ENCODE measurements around the gene TENT4A.

TENT4A gene

DNA sequence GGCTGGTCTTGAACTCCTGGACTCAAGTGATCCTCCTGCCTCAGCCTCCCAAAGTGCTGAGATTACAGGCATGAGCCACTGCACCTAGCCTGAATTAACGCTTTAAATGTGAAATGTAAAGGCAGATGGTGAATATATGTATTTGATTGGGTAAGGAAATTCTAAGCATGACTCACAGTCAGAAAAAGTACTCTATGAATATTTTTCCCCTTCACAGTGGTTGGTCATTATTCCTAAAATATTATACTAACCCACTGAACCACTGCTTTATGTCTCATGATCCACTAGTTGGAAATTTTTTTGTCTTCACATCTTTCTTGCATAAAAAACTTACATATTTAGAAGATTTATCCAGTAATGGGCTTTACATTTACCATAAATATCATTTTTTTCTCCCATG, 14.5 kb upstream of the TENT4A start:
- FAIRE-seq = no peak
- TF ChIP-seq POLR2AphosphoS5 (IDR thresholded peaks at IDR 0.05; ENCODE audit: low read depth, low read length) (no peak), POU2F2 (IDR thresholded peaks at IDR 0.05; ENCODE audit: low read depth, low read length) (no peak), POLR2A (IDR thresholded peaks at IDR 0.05; ENCODE audit: low read depth, low read length) (no peak), TAF1 (IDR thresholded peaks at IDR 0.05; ENCODE audit: low read depth, low read length) (no peak), SPI1 (IDR thresholded peaks at IDR 0.05; ENCODE audit: low read depth, low read length) (no peak), PAX5 (IDR thresholded peaks at IDR 0.05; ENCODE audit: insufficient read depth, low read length, severe bottlenecking) (no peak)
- no peak for DNase-seq (ENCODE audit: insufficient read length, low spot score)

- no peak for FAIRE-seq
- no peak for DNase-seq (ENCODE audit: insufficient read length, low spot score)
- TF ChIP-seq POLR2A (IDR thresholded peaks at IDR 0.05; ENCODE audit: low read depth, low read length) (no peak), PAX5 (IDR thresholded peaks at IDR 0.05; ENCODE audit: insufficient read depth, low read length, severe bottlenecking) (no peak)
Observed at GRCh38 chr5:6699357-6699756, 13.9 kb upstream of the TENT4A start.

DNA sequence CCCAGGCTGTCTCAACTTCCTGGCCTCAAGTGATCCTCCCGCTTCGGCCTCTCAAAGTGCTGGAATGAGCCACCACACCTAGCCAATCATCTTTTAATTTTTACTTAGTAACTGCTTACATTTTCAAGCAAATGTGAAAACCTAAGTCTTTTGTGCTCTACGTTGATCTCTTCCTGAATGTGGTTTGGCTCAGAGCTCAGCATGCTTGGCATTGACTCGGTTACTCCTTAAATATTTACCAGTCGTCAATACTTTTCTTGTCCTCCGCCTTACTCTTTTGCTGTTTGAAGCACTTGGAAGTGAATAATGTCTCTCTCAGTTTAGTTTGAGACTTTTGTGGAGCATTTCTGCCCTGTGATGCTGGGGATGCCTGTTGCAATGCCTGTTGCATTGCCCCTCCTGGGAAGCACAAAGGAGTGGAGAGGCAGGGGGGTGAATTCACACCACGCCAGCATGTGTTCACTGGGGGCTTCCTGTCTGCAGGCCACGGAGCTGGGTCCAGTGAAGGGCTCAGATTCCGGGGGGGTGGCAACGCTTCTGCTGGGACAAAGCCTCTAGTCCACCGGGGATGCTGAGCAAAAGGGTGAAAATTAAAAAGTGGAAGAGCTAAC, 13.1 kb upstream of the TENT4A start:
- FAIRE-seq = no peak
- TF ChIP-seq POLR2A (IDR thresholded peaks at IDR 0.05; ENCODE audit: low read depth, low read length) (no peak), SPI1 (IDR thresholded peaks at IDR 0.05; ENCODE audit: low read depth, low read length) (no peak), POU2F2 (IDR thresholded peaks at IDR 0.05; ENCODE audit: low read depth, low read length) (no peak), PAX5 (IDR thresholded peaks at IDR 0.05; ENCODE audit: insufficient read depth, low read length, severe bottlenecking) (no peak), TAF1 (IDR thresholded peaks at IDR 0.05; ENCODE audit: low read depth, low read length) (no peak), POLR2AphosphoS5 (IDR thresholded peaks at IDR 0.05; ENCODE audit: low read depth, low read length) (no peak)
- no peak for DNase-seq (ENCODE audit: insufficient read length, low spot score)

GRCh38 chr5:6700685-6701355, 12.4 kb upstream of the TENT4A start:
- TF ChIP-seq POLR2A (IDR thresholded peaks at IDR 0.05; ENCODE audit: low read depth, low read length) = no peak
- no peak for TF ChIP-seq TAF1 (IDR thresholded peaks at IDR 0.05; ENCODE audit: low read depth, low read length)
- no peak for TF ChIP-seq POLR2AphosphoS5 (IDR thresholded peaks at IDR 0.05; ENCODE audit: low read depth, low read length)
- TF ChIP-seq SPI1 (IDR thresholded peaks at IDR 0.05; ENCODE audit: low read depth, low read length) = no peak
- TF ChIP-seq PAX5 (IDR thresholded peaks at IDR 0.05; ENCODE audit: insufficient read depth, low read length, severe bottlenecking) = no peak
- TF ChIP-seq POU2F2 (IDR thresholded peaks at IDR 0.05; ENCODE audit: low read depth, low read length) = no peak
- DNase-seq (ENCODE audit: insufficient read length, low spot score) (no peak), FAIRE-seq (no peak)

GRCh38 chr5:6701491-6701890, 11.7 kb upstream of the TENT4A start:
- FAIRE-seq (no peak), DNase-seq (ENCODE audit: insufficient read length, low spot score) (no peak)
- TF ChIP-seq SPI1 (IDR thresholded peaks at IDR 0.05; ENCODE audit: low read depth, low read length) = no peak
- no peak for TF ChIP-seq TAF1 (IDR thresholded peaks at IDR 0.05; ENCODE audit: low read depth, low read length)
- no peak for TF ChIP-seq POLR2AphosphoS5 (IDR thresholded peaks at IDR 0.05; ENCODE audit: low read depth, low read length)
- TF ChIP-seq POLR2A (IDR thresholded peaks at IDR 0.05; ENCODE audit: low read depth, low read length) = no peak
- TF ChIP-seq PAX5 (IDR thresholded peaks at IDR 0.05; ENCODE audit: insufficient read depth, low read length, severe bottlenecking) = no peak
- no peak for TF ChIP-seq POU2F2 (IDR thresholded peaks at IDR 0.05; ENCODE audit: low read depth, low read length)

DNA sequence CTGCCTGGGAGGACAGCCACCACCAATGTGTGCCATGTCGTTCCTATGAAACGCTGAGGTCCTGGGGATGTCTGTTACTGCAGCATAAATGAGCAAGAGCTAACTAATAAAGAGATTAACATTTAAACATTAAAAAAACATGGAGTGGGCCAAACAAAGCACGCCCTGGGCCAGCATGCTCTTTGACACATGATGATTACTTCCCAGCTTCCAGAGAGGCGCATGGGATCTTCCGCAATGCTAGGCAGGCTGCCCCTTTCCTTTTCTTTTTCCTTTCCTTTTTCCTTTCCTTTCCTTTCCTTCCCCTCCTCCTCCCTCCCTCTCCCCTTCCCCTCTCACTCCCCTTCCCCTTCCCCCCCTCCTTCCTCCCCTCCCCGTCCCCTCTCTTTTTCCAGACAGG, 10.6 kb upstream of the TENT4A start:
- FAIRE-seq = no peak
- TF ChIP-seq POLR2AphosphoS5 (IDR thresholded peaks at IDR 0.05; ENCODE audit: low read depth, low read length) = no peak
- no peak for TF ChIP-seq SPI1 (IDR thresholded peaks at IDR 0.05; ENCODE audit: low read depth, low read length)
- no peak for TF ChIP-seq POLR2A (IDR thresholded peaks at IDR 0.05; ENCODE audit: low read depth, low read length)
- no peak for TF ChIP-seq POU2F2 (IDR thresholded peaks at IDR 0.05; ENCODE audit: low read depth, low read length)
- TF ChIP-seq TAF1 (IDR thresholded peaks at IDR 0.05; ENCODE audit: low read depth, low read length) = no peak
- no peak for TF ChIP-seq PAX5 (IDR thresholded peaks at IDR 0.05; ENCODE audit: insufficient read depth, low read length, severe bottlenecking)

DNA sequence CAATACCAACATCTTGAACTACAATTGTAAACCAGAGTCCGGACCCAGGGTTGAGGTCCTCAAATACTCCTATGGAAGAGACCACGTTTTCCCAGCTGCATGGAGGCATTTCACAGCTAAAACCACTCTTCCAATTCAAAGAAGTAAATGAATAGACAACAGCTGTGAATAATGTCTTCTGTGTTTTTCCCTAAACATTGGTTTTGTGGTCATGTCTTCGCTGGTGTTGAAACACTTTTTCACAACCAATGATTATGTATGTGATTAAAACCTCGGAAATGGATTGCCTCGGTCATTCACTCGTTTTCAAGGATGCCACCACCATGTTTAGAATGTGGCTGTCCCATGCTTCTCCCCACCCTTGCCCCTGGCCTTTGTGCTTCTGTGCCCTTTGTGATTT, 9.4 kb upstream of the TENT4A start:
- DNase-seq (ENCODE audit: insufficient read length, low spot score) (no peak), FAIRE-seq (no peak)
- TF ChIP-seq TAF1 (IDR thresholded peaks at IDR 0.05; ENCODE audit: low read depth, low read length) (no peak), POLR2A (IDR thresholded peaks at IDR 0.05; ENCODE audit: low read depth, low read length) (no peak), PAX5 (IDR thresholded peaks at IDR 0.05; ENCODE audit: insufficient read depth, low read length, severe bottlenecking) (no peak), POU2F2 (IDR thresholded peaks at IDR 0.05; ENCODE audit: low read depth, low read length) (no peak), POLR2AphosphoS5 (IDR thresholded peaks at IDR 0.05; ENCODE audit: low read depth, low read length) (no peak), SPI1 (IDR thresholded peaks at IDR 0.05; ENCODE audit: low read depth, low read length) (no peak)

More for the DNA sequence above, 10.6 kb upstream of the TENT4A start:
- DNase-seq (ENCODE audit: insufficient read length, low spot score) = no peak

DNA sequence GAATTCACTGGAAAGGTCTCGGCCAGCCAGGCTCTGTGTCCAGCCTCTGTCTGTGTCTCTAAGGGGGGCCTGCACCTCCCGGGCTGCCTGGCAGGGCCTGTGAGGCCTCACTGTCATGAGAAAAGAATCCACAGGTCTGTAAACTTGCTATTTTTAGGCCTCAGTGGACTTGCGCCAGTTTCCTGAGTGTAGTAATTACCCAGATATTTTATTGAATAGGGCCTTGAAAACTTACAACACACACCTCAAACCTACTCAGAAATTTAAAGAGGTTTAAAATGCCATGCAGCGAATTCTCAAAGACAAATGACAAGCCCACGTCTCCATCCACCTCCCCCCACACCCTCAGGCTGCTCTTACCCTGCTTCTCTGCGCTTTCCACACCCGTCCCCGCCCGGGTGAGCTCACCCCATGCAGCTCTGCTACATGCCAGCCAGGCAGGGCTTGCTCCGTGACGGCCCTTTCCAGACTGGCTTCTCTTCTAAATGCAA, 8.8 kb upstream of the TENT4A start:
- FAIRE-seq = no peak
- TF ChIP-seq POLR2AphosphoS5 (IDR thresholded peaks at IDR 0.05; ENCODE audit: low read depth, low read length) = no peak
- TF ChIP-seq POU2F2 (IDR thresholded peaks at IDR 0.05; ENCODE audit: low read depth, low read length) = no peak
- TF ChIP-seq SPI1 (IDR thresholded peaks at IDR 0.05; ENCODE audit: low read depth, low read length) = no peak
- no peak for TF ChIP-seq PAX5 (IDR thresholded peaks at IDR 0.05; ENCODE audit: insufficient read depth, low read length, severe bottlenecking)
- TF ChIP-seq POLR2A (IDR thresholded peaks at IDR 0.05; ENCODE audit: low read depth, low read length) = no peak
- no peak for TF ChIP-seq TAF1 (IDR thresholded peaks at IDR 0.05; ENCODE audit: low read depth, low read length)
- DNase-seq (ENCODE audit: insufficient read length, low spot score) = no peak

- FAIRE-seq (no peak), DNase-seq (ENCODE audit: insufficient read length, low spot score) (no peak)
- TF ChIP-seq POU2F2 (IDR thresholded peaks at IDR 0.05; ENCODE audit: low read depth, low read length) (no peak), TAF1 (IDR thresholded peaks at IDR 0.05; ENCODE audit: low read depth, low read length) (no peak), SPI1 (IDR thresholded peaks at IDR 0.05; ENCODE audit: low read depth, low read length) (peak; percentile 94)
Observed at GRCh38 chr5:6705088-6705487, 8.1 kb upstream of the TENT4A start.

GRCh38 chr5:6705959-6706358, 7.3 kb upstream of the TENT4A start:
- FAIRE-seq (no peak), DNase-seq (ENCODE audit: insufficient read length, low spot score) (no peak)
- TF ChIP-seq PAX5 (IDR thresholded peaks at IDR 0.05; ENCODE audit: insufficient read depth, low read length, severe bottlenecking) (no peak), POU2F2 (IDR thresholded peaks at IDR 0.05; ENCODE audit: low read depth, low read length) (no peak), POLR2AphosphoS5 (IDR thresholded peaks at IDR 0.05; ENCODE audit: low read depth, low read length) (no peak), TAF1 (IDR thresholded peaks at IDR 0.05; ENCODE audit: low read depth, low read length) (no peak), SPI1 (IDR thresholded peaks at IDR 0.05; ENCODE audit: low read depth, low read length) (no peak), POLR2A (IDR thresholded peaks at IDR 0.05; ENCODE audit: low read depth, low read length) (no peak)

Measured in GM12891 (cell line).